Right hindlimb (tissue), 1 donor: Measurements from ENCODE around the gene GOLGA6C.
"Not testable (repeated sequence)": the region's sequence is repeated elsewhere in the genome, so short reads cannot be mapped to it uniquely, and the experiment has no call there.

Experiments used
- DNase-seq: peaks from one replicate; pipeline ENCODE4 v3.0.0-alpha.2; 2018

Gene GOLGA6C

GRCh38 chr15:75259873-75260272 is 1.7 kb downstream of the GOLGA6C start:
- not testable (repeated sequence) for DNase-seq

- DNase-seq, result not testable (repeated sequence)
Observed at GRCh38 chr15:75273751-75274359, 15.7 kb downstream of the GOLGA6C start.

- peak; percentile 14 for DNase-seq
Observed at GRCh38 chr15:75274509-75275107, 16.5 kb downstream of the GOLGA6C start.

- DNase-seq, result not testable (repeated sequence)
Observed at GRCh38 chr15:75275617-75276016, 17.5 kb downstream of the GOLGA6C start.

- DNase-seq, result peak; percentile 17
Observed at GRCh38 chr15:75278497-75278896, 20.4 kb downstream of the GOLGA6C start.

GRCh38 chr15:75282572-75282971 is 24.4 kb downstream of the GOLGA6C start, which contains the start of gene GOLGA6D:
Gene GOLGA6D, plus strand, starts transcription at chr15:75282835. Its CDS starts 41 bp downstream, at chr15:75282876.
- not testable (repeated sequence) for DNase-seq

GRCh38 chr15:75284152-75284551 is 26.0 kb downstream of the GOLGA6C start:
- DNase-seq, result not testable (repeated sequence)

- DNase-seq, result not testable (repeated sequence)
Observed at GRCh38 chr15:75293660-75294059, 35.5 kb downstream of the GOLGA6C start.

- DNase-seq, result not testable (repeated sequence)
Observed at GRCh38 chr15:75298541-75299310, 40.6 kb downstream of the GOLGA6C start.

- not testable (repeated sequence) for DNase-seq
Observed at GRCh38 chr15:75299311-75299688, 41.2 kb downstream of the GOLGA6C start.

GRCh38 chr15:75300026-75300425 is 41.9 kb downstream of the GOLGA6C start:
- DNase-seq, result not testable (repeated sequence)

GRCh38 chr15:75302318-75302717 is 44.2 kb downstream of the GOLGA6C start:
- no peak for DNase-seq

GRCh38 chr15:75302753-75303152 is 44.6 kb downstream of the GOLGA6C start:
- not testable (repeated sequence) for DNase-seq

- DNase-seq, result no peak
Observed at GRCh38 chr15:75306188-75306587, 48.1 kb downstream of the GOLGA6C start.

- peak; percentile 33 for DNase-seq
Observed at GRCh38 chr15:75307778-75308390, 49.8 kb downstream of the GOLGA6C start.

GRCh38 chr15:75309711-75310110 is 51.6 kb downstream of the GOLGA6C start:
- no peak for DNase-seq

- DNase-seq, result not testable (repeated sequence)
Observed at GRCh38 chr15:75312548-75312947, 54.4 kb downstream of the GOLGA6C start.

- DNase-seq, result no peak
Observed at GRCh38 chr15:75313116-75313845, 55.1 kb downstream of the GOLGA6C start.

- no peak for DNase-seq
Observed at GRCh38 chr15:75314552-75315290, 56.6 kb downstream of the GOLGA6C start.

GRCh38 chr15:75319231-75319897 is 61.2 kb downstream of the GOLGA6C start:
- DNase-seq, result not testable (repeated sequence)
